Endothelial cell (in vitro differentiated cells): Measurements from ENCODE around the gene SLC44A5. TPM values are rescaled to one million over a fixed set of nuclear protein-coding genes. Genes with fewer than 3 reads are reported as not detected.

ENCODE experiments used
- DNase-seq: peaks from one replicate; pipeline ENCODE4 v3.0.0; 2021; ENCODE audit warnings: low spot score
- H3K27ac Mint-ChIP-seq: one replicate; pipeline ENCODE4 v1.8.0; 2021; ENCODE audit warnings: mixed read lengths, inconsistent platforms; ENCODE audit not compliant: unreplicated experiment
- H3K27me3 Mint-ChIP-seq: one replicate; pipeline ENCODE4 v1.8.0; 2021; ENCODE audit warnings: mild to moderate bottlenecking, moderate library complexity, mixed read lengths, inconsistent platforms; ENCODE audit not compliant: unreplicated experiment
- H3K36me3 Mint-ChIP-seq: one replicate; pipeline ENCODE4 v1.8.0; 2021; ENCODE audit warnings: mild to moderate bottlenecking, low read depth, mixed read lengths, inconsistent platforms; ENCODE audit not compliant: unreplicated experiment
- H3K4me1 Mint-ChIP-seq: one replicate; pipeline ENCODE4 v1.8.0; 2021; ENCODE audit warnings: mild to moderate bottlenecking, mixed read lengths, inconsistent platforms; ENCODE audit not compliant: unreplicated experiment
- H3K4me3 Mint-ChIP-seq: one replicate; pipeline ENCODE4 v1.8.0; 2021; ENCODE audit warnings: mild to moderate bottlenecking, mixed read lengths, inconsistent platforms; ENCODE audit not compliant: unreplicated experiment
- H3K9me3 Mint-ChIP-seq: one replicate; pipeline ENCODE4 v1.8.0; 2021; ENCODE audit warnings: mixed read lengths, inconsistent platforms; ENCODE audit not compliant: unreplicated experiment
- total RNA-seq: library from RNA; stranded (reverse); fragmentation: NEBNext Ultra II Directional; extraction: Animal tissue kit (Norgen Biotek cat#: 25700); gene quantifications from one replicate; pipeline ENCODE4 v1.2.1, GENCODE V29; 2021; ENCODE audit not compliant: unreplicated experiment
- TF ChIP-seq, protein P1 (sequence below): fragments of 200-600 bp; sonication (generic); IDR thresholded peaks from one replicate; pipeline ENCODE4 v1.5.0; 2021; ENCODE audit warnings: antibody characterized with exemption; ENCODE audit not compliant: unreplicated experiment

Gene SLC44A5
- total RNA-seq, 1 donor from 2014 or later = 3.4 TPM

GRCh38 chr1:75334876-75335389 is 276.0 kb downstream of the SLC44A5 start:
- H3K36me3 Mint-ChIP-seq = no peaks in the 10 kb centered on the region
- H3K9me3 Mint-ChIP-seq = no peaks in the 10 kb centered on the region
- no peak for DNase-seq
- H3K4me3 Mint-ChIP-seq = no peak overlapping the region
- H3K27me3 Mint-ChIP-seq = no peaks in the 10 kb centered on the region
- no peak overlapping the region for H3K27ac Mint-ChIP-seq
- no peaks in the 10 kb centered on the region for H3K4me1 Mint-ChIP-seq
- TF ChIP-seq, protein P1, sequence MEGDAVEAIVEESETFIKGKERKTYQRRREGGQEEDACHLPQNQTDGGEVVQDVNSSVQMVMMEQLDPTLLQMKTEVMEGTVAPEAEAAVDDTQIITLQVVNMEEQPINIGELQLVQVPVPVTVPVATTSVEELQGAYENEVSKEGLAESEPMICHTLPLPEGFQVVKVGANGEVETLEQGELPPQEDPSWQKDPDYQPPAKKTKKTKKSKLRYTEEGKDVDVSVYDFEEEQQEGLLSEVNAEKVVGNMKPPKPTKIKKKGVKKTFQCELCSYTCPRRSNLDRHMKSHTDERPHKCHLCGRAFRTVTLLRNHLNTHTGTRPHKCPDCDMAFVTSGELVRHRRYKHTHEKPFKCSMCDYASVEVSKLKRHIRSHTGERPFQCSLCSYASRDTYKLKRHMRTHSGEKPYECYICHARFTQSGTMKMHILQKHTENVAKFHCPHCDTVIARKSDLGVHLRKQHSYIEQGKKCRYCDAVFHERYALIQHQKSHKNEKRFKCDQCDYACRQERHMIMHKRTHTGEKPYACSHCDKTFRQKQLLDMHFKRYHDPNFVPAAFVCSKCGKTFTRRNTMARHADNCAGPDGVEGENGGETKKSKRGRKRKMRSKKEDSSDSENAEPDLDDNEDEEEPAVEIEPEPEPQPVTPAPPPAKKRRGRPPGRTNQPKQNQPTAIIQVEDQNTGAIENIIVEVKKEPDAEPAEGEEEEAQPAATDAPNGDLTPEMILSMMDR = no peak

DNA sequence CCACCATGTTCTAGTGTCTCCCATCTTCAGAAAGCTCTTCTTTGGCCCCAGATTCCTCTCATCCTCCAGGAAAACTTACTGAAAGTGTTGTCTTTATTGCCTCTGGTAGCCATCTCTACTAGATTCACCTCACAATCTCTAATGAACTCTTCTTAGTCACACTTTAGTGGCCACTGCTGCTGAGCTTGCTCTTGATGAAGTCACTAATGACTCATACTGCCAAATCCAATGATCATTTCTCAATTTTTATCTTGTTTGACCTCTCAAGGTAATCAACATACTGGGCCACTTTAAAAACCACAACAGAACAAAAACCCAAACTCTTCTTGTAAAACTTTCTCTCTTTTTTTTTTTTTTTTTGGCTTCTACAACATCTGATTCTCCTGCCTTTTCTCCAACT is 280.3 kb downstream of the SLC44A5 start:
- DNase-seq = no peak
- TF ChIP-seq, protein P1 = no peak
- Mint-ChIP-seq H3K9me3 (no peaks in the 10 kb centered on the region), H3K27ac (no peak overlapping the region), H3K4me3 (no peak overlapping the region), H3K36me3 (no peaks in the 10 kb centered on the region), H3K27me3 (no peaks in the 10 kb centered on the region), H3K4me1 (peaks cover 2% of the 10 kb centered on the region)

- DNase-seq = no peak
- Mint-ChIP-seq H3K9me3 (no peaks in the 10 kb centered on the region), H3K4me3 (no peak overlapping the region), H3K36me3 (no peaks in the 10 kb centered on the region), H3K4me1 (peaks cover 2% of the 10 kb centered on the region), H3K27me3 (no peaks in the 10 kb centered on the region), H3K27ac (no peak overlapping the region)
- TF ChIP-seq, protein P1 = no peak
These were observed 282.2 kb downstream of the SLC44A5 start for GRCh38 chr1:75328691-75329090.

DNA sequence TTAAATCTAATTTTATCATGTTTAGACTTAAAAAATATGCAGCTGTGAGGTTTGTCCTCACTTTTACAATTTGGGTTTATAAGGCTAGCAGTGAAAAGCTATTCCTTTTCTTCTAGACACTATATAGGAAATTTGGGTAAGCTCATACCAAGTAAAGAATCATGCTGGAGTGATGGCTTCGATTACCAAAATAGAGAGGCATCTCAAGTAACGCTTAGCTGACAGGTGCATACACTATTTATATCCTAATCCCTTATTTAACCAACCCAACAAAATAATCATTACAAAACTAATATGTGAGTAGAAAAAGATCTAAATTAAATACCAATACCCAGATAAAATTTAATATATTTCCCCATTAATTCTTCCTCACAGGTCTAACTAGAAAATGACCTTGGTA is 283.5 kb downstream of the SLC44A5 start:
- H3K4me1 Mint-ChIP-seq = peaks cover 2% of the 10 kb centered on the region
- TF ChIP-seq, protein P1 = no peak
- no peak for DNase-seq
- no peaks in the 10 kb centered on the region for H3K36me3 Mint-ChIP-seq
- no peaks in the 10 kb centered on the region for H3K9me3 Mint-ChIP-seq
- H3K27me3 Mint-ChIP-seq = no peaks in the 10 kb centered on the region
- no peak overlapping the region for H3K4me3 Mint-ChIP-seq
- H3K27ac Mint-ChIP-seq = no peak overlapping the region

GRCh38 chr1:75317976-75318375 is 292.9 kb downstream of the SLC44A5 start:
- Mint-ChIP-seq H3K4me1 (no peaks in the 10 kb centered on the region), H3K27me3 (peaks cover 1% of the 10 kb centered on the region), H3K36me3 (no peaks in the 10 kb centered on the region), H3K4me3 (no peak overlapping the region), H3K9me3 (no peaks in the 10 kb centered on the region), H3K27ac (no peak overlapping the region)
- TF ChIP-seq, protein P1 = no peak
- no peak for DNase-seq
